ENCODE data around the gene PRKG1.

The PRKG1 gene

DNA sequence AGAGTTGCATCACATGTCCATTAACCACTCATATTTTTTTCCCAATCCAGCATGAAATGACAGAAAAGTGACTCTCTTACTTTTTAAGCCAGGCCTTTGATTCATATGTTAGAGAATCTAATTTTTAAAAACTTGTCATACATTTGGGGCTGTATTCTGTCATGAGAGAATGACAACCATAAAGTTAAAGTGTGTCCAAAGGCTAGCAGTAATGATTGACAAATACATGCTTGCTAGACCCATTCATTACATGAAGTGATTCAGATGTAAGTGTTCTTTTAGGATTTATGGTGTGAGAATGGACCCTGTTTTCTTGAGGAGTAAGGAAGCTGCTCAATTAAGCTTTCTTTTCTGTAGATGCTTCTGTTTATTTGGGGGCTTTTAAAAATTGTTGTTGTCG is 549.7 kb downstream of the PRKG1 start:
- no peak for DNase-seq (ENCODE audit: low spot score)
- no CpG with 5 or more reads among the region's 1 CpG for WGBS, 2 donors (ENCODE audit: extremely low coverage in 2 of 2, insufficient read length in 2 of 2, insufficient replicate concordance in 1 of 2)

DNA sequence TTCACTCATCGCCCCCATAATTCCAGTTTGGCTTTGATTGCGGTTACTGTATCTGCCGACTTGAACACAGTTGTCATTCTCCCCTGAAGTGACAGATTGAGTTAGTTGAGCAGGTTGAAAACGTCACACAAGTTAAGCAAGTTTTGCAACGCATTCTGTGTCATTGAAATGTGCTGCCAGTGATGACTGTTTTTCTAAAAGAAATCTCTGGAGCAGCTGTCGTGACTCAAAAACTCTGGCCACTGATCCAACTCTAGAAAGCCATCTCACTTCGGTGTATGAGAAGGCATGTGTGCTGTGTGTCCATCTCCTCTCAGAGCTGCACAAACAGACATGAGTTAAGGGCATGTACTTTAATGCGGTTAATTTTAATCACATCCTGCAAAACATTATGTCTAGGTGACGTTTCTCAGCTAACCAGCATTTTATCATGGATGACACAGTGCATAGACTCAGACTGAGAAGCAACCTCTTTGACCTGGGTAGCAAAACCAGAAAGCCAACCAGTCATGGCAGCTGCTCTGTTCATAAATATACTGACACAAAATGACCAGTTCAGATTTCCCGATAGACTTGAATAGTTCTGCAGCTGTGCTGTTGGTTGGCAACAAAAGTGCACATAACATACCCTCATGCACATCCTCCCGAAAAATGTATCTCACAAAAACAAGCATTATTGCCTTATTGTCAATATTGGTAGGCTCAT is 555.8 kb downstream of the PRKG1 start:
- no peak overlapping the region for H3K27ac ChIP-seq (replicated peaks; ENCODE audit: low read length)
- DNase-seq (ENCODE audit: low spot score) = no peak
- no peak overlapping the region for H2AFZ ChIP-seq (ENCODE audit: low read length)
- no peak overlapping the region for H3K18ac ChIP-seq (ENCODE audit: low read length)
- no peaks in the 10 kb centered on the region for H3K27me3 ChIP-seq (ENCODE audit: control insufficient read depth in 3 of 3, insufficient read depth in 3 of 3, low read depth in 1 of 3, low read length in 3 of 3)
- no peak overlapping the region for H3K9ac ChIP-seq (ENCODE audit: low read depth, low read length, poor library complexity)
- no CpG with 5 or more reads among the region's 11 CpGs for WGBS, 2 donors (ENCODE audit: extremely low coverage in 2 of 2, insufficient read length in 2 of 2, insufficient replicate concordance in 1 of 2)
- H3K4me2 ChIP-seq (ENCODE audit: insufficient read depth, low read length, poor library complexity, severe bottlenecking) = no peak overlapping the region
- H3K4me3 ChIP-seq (ENCODE audit: low read length in 2 of 2) = no peak overlapping the region
- H3K9me3 ChIP-seq (replicated peaks in 1 of 2; ENCODE audit: control insufficient read depth in 2 of 2, insufficient read depth in 1 of 2, low read depth in 1 of 2, low read length in 2 of 2) = no peaks in the 10 kb centered on the region
- H2BK120ac ChIP-seq (ENCODE audit: low read depth, low read length) = no peak overlapping the region
- no peak overlapping the region for H2BK15ac ChIP-seq (ENCODE audit: low read length)
- H3K4me1 ChIP-seq (ENCODE audit: control insufficient read depth in 2 of 2, insufficient read depth in 1 of 2, low read depth in 1 of 2, low read length in 2 of 2) = peaks cover 0 to 2% of the 10 kb centered on the region in 2 donors
- no peak overlapping the region for H4K91ac ChIP-seq (ENCODE audit: low read depth, low read length, poor library complexity)
- H3K79me1 ChIP-seq (ENCODE audit: low read depth, low read length) = no peaks in the 10 kb centered on the region
- H3K23ac ChIP-seq (ENCODE audit: low read depth, low read length, poor library complexity) = no peak overlapping the region
- no peak overlapping the region for H2AK5ac ChIP-seq (ENCODE audit: low read depth, low read length)
- H4K8ac ChIP-seq (ENCODE audit: low read depth, low read length) = no peak overlapping the region
- no peak overlapping the region for H3K4ac ChIP-seq (ENCODE audit: low read length)
- no peaks in the 10 kb centered on the region for H3K36me3 ChIP-seq (replicated peaks in 1 of 2; ENCODE audit: control insufficient read depth in 2 of 2, insufficient read depth in 2 of 2, low read length in 2 of 2)
- H3K14ac ChIP-seq (ENCODE audit: low read length) = no peak overlapping the region
- no peak overlapping the region for H2BK5ac ChIP-seq (ENCODE audit: low read length)
- no peak overlapping the region for H2BK12ac ChIP-seq (ENCODE audit: low read length)

More for the DNA sequence above, 549.7 kb downstream of the PRKG1 start:
- Histone ChIP-seq H3K4me1 (ENCODE audit: control insufficient read depth in 2 of 2, insufficient read depth in 1 of 2, low read depth in 1 of 2, low read length in 2 of 2) (no peaks in the 10 kb centered on the region), H3K4ac (ENCODE audit: low read length) (no peak overlapping the region), H2BK12ac (ENCODE audit: low read length) (no peak overlapping the region), H3K18ac (ENCODE audit: low read length) (no peak overlapping the region), H3K4me3 (ENCODE audit: low read length in 2 of 2) (no peak overlapping the region), H3K14ac (ENCODE audit: low read length) (no peak overlapping the region), H3K9ac (ENCODE audit: low read depth, low read length, poor library complexity) (no peak overlapping the region), H3K79me1 (ENCODE audit: low read depth, low read length) (no peaks in the 10 kb centered on the region), H2AK5ac (ENCODE audit: low read depth, low read length) (no peak overlapping the region), H3K9me3 (replicated peaks in 1 of 2; ENCODE audit: control insufficient read depth in 2 of 2, insufficient read depth in 1 of 2, low read depth in 1 of 2, low read length in 2 of 2) (no peaks in the 10 kb centered on the region), H2BK5ac (ENCODE audit: low read length) (no peak overlapping the region), H2BK120ac (ENCODE audit: low read depth, low read length) (no peak overlapping the region), H3K27ac (replicated peaks; ENCODE audit: low read length) (no peak overlapping the region), H2AFZ (ENCODE audit: low read length) (no peak overlapping the region), H4K91ac (ENCODE audit: low read depth, low read length, poor library complexity) (no peak overlapping the region), H3K23ac (ENCODE audit: low read depth, low read length, poor library complexity) (no peak overlapping the region), H2BK15ac (ENCODE audit: low read length) (no peak overlapping the region), H3K36me3 (replicated peaks in 1 of 2; ENCODE audit: control insufficient read depth in 2 of 2, insufficient read depth in 2 of 2, low read length in 2 of 2) (no peaks in the 10 kb centered on the region), H3K27me3 (ENCODE audit: control insufficient read depth in 3 of 3, insufficient read depth in 3 of 3, low read depth in 1 of 3, low read length in 3 of 3) (no peaks in the 10 kb centered on the region), H3K4me2 (ENCODE audit: insufficient read depth, low read length, poor library complexity, severe bottlenecking) (no peak overlapping the region), H4K8ac (ENCODE audit: low read depth, low read length) (no peak overlapping the region)

DNA sequence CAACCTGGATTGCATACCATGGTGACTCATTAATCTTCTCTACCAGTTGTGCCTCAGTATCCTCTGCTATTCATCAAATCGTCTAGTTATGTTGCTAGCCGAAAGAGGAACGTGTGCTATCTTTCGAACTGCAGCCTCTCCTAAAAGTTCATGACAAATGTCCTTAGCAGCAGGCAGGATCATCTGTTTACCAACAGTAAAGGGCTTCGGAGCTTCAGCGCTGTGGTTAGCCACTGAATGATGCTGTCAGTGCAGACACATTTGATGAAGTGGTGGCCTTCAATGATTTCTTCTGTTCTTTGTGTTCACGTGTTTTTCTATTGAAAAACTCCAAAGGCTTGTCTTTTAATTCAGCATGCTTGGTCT is 556.3 kb downstream of the PRKG1 start:
- Histone ChIP-seq H3K4me1 (ENCODE audit: control insufficient read depth in 2 of 2, insufficient read depth in 1 of 2, low read depth in 1 of 2, low read length in 2 of 2) (peaks cover 0 to 2% of the 10 kb centered on the region in 2 donors), H2AK5ac (ENCODE audit: low read depth, low read length) (no peak overlapping the region), H3K4me2 (ENCODE audit: insufficient read depth, low read length, poor library complexity, severe bottlenecking) (no peak overlapping the region), H3K23ac (ENCODE audit: low read depth, low read length, poor library complexity) (no peak overlapping the region), H3K14ac (ENCODE audit: low read length) (no peak overlapping the region), H3K36me3 (replicated peaks in 1 of 2; ENCODE audit: control insufficient read depth in 2 of 2, insufficient read depth in 2 of 2, low read length in 2 of 2) (no peaks in the 10 kb centered on the region), H3K9me3 (replicated peaks in 1 of 2; ENCODE audit: control insufficient read depth in 2 of 2, insufficient read depth in 1 of 2, low read depth in 1 of 2, low read length in 2 of 2) (no peaks in the 10 kb centered on the region), H4K91ac (ENCODE audit: low read depth, low read length, poor library complexity) (no peak overlapping the region), H2BK5ac (ENCODE audit: low read length) (no peak overlapping the region), H2BK120ac (ENCODE audit: low read depth, low read length) (no peak overlapping the region), H2BK15ac (ENCODE audit: low read length) (no peak overlapping the region), H3K27ac (replicated peaks; ENCODE audit: low read length) (no peak overlapping the region), H2AFZ (ENCODE audit: low read length) (no peak overlapping the region), H2BK12ac (ENCODE audit: low read length) (no peak overlapping the region), H3K4me3 (ENCODE audit: low read length in 2 of 2) (no peak overlapping the region), H3K9ac (ENCODE audit: low read depth, low read length, poor library complexity) (no peak overlapping the region), H3K4ac (ENCODE audit: low read length) (no peak overlapping the region), H3K79me1 (ENCODE audit: low read depth, low read length) (no peaks in the 10 kb centered on the region), H4K8ac (ENCODE audit: low read depth, low read length) (no peak overlapping the region), H3K27me3 (ENCODE audit: control insufficient read depth in 3 of 3, insufficient read depth in 3 of 3, low read depth in 1 of 3, low read length in 3 of 3) (no peaks in the 10 kb centered on the region), H3K18ac (ENCODE audit: low read length) (no peak overlapping the region)
- no peak for DNase-seq (ENCODE audit: low spot score)
- WGBS, 2 donors (ENCODE audit: extremely low coverage in 2 of 2, insufficient read length in 2 of 2, insufficient replicate concordance in 1 of 2) = no CpG with 5 or more reads among the region's 7 CpGs

DNA sequence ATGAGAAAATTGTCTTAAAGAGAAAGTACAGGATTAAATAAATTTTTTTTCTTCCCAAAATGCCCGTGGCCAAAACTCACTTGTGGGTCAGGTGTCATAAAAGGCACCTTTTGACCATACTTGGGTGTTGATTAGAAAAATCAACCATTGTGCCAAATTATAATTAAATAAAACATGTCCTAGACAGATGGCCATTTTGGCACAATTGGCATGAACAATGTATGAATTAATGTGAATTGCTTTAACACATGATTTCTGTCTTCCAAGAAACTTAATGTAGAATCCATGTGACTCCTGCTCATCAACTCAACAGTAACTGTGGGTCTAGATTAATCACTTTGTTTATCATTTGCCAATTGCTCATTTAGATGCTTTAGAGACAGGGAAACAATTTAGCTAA is 561.1 kb downstream of the PRKG1 start:
- Histone ChIP-seq H3K4me3 (ENCODE audit: low read length in 2 of 2) (no peak overlapping the region), H2BK5ac (ENCODE audit: low read length) (no peak overlapping the region), H3K14ac (ENCODE audit: low read length) (no peak overlapping the region), H3K9me3 (replicated peaks in 1 of 2; ENCODE audit: control insufficient read depth in 2 of 2, insufficient read depth in 1 of 2, low read depth in 1 of 2, low read length in 2 of 2) (no peaks in the 10 kb centered on the region), H3K18ac (ENCODE audit: low read length) (no peak overlapping the region), H3K27me3 (ENCODE audit: control insufficient read depth in 3 of 3, insufficient read depth in 3 of 3, low read depth in 1 of 3, low read length in 3 of 3) (no peaks in the 10 kb centered on the region), H2BK12ac (ENCODE audit: low read length) (no peak overlapping the region), H4K91ac (ENCODE audit: low read depth, low read length, poor library complexity) (no peak overlapping the region), H3K4me2 (ENCODE audit: insufficient read depth, low read length, poor library complexity, severe bottlenecking) (no peak overlapping the region), H4K8ac (ENCODE audit: low read depth, low read length) (no peak overlapping the region), H3K4ac (ENCODE audit: low read length) (no peak overlapping the region), H2AFZ (ENCODE audit: low read length) (no peak overlapping the region), H3K23ac (ENCODE audit: low read depth, low read length, poor library complexity) (no peak overlapping the region), H3K4me1 (ENCODE audit: control insufficient read depth in 2 of 2, insufficient read depth in 1 of 2, low read depth in 1 of 2, low read length in 2 of 2) (peaks cover 0 to 2% of the 10 kb centered on the region in 2 donors), H3K36me3 (replicated peaks in 1 of 2; ENCODE audit: control insufficient read depth in 2 of 2, insufficient read depth in 2 of 2, low read length in 2 of 2) (no peaks in the 10 kb centered on the region), H3K9ac (ENCODE audit: low read depth, low read length, poor library complexity) (no peak overlapping the region), H3K27ac (replicated peaks; ENCODE audit: low read length) (no peak overlapping the region), H2AK5ac (ENCODE audit: low read depth, low read length) (no peak overlapping the region), H2BK120ac (ENCODE audit: low read depth, low read length) (no peak overlapping the region), H3K79me1 (ENCODE audit: low read depth, low read length) (no peaks in the 10 kb centered on the region), H2BK15ac (ENCODE audit: low read length) (no peak overlapping the region)
- WGBS, 2 donors (ENCODE audit: extremely low coverage in 2 of 2, insufficient read length in 2 of 2, insufficient replicate concordance in 1 of 2) = no CpG with 5 or more reads among the region's 1 CpG
- DNase-seq (ENCODE audit: low spot score) = no peak
